HL-60 (cell line): ENCODE measurements around the gene ZKSCAN2.

Source experiments
- DNase-seq, 2 experiments: peaks; one replicate each; pipeline ENCODE4 v3.0.0-alpha.2; 2010 to 2020; ENCODE audit warnings: low read depth in 1 of 2, low spot score in 1 of 2
- H3K27ac ChIP-seq: fragments of 250-450 bp; sonication (Bioruptor Pico); replicated peaks from 2 replicates; pipeline ENCODE4 v1.5.1; 2020; ENCODE audit warnings: mild to moderate bottlenecking, moderate library complexity
- H3K27me3 ChIP-seq: fragments of 250-450 bp; sonication (Bioruptor Pico); 2 replicates; pipeline ENCODE4 v1.5.1; 2021; ENCODE audit warnings: mild to moderate bottlenecking, moderate library complexity; ENCODE audit not compliant: insufficient read depth, poor library complexity, severe bottlenecking
- H3K4me3 ChIP-seq: replicated peaks from 2 replicates; pipeline ENCODE4 v1.5.1; 2011; ENCODE audit warnings: mild to moderate bottlenecking, control low read depth, low read length; ENCODE audit not compliant: insufficient read depth
- CTCF ChIP-seq: IDR thresholded peaks from one replicate; pipeline ENCODE4 v1.5.1; 2011; ENCODE audit warnings: low read length, control low read depth, inconsistent platforms; ENCODE audit not compliant: insufficient read depth
- GABPA ChIP-seq: IDR thresholded peaks from 2 replicates; pipeline ENCODE4 v1.6.1; 2012; ENCODE audit warnings: low read depth
- POLR2AphosphoS5 ChIP-seq: IDR thresholded peaks from 2 replicates; pipeline ENCODE4 v1.6.1; 2012; ENCODE audit warnings: low read depth
- REST ChIP-seq: IDR thresholded peaks from 2 replicates; pipeline ENCODE4 v1.6.1; 2012; ENCODE audit warnings: low read depth; ENCODE audit not compliant: insufficient replicate concordance
- SPI1 ChIP-seq: IDR thresholded peaks from 2 replicates; pipeline ENCODE4 v1.6.1; 2012; ENCODE audit warnings: low read depth, mild to moderate bottlenecking, borderline replicate concordance

The ZKSCAN2 gene

GRCh38 chr16:25250467-25250866 is 7.2 kb downstream of the ZKSCAN2 start:
- Histone ChIP-seq H3K27ac (no peak overlapping the region), H3K27me3 (no peaks in the 10 kb centered on the region), H3K4me3 (no peak overlapping the region)
- DNase-seq: no peak
- TF ChIP-seq SPI1: no peak
- TF ChIP-seq POLR2AphosphoS5: no peak
- no peak for TF ChIP-seq REST
- no peak for TF ChIP-seq CTCF
- TF ChIP-seq GABPA: no peak

- Histone ChIP-seq H3K27ac (no peak overlapping the region), H3K27me3 (no peaks in the 10 kb centered on the region), H3K4me3 (no peak overlapping the region)
- DNase-seq: no peak
- TF ChIP-seq GABPA (no peak), CTCF (no peak), SPI1 (no peak), REST (no peak), POLR2AphosphoS5 (no peak)
Observed at GRCh38 chr16:25235991-25236390, 21.7 kb downstream of the ZKSCAN2 start.

GRCh38 chr16:25228372-25228771 is 29.3 kb downstream of the ZKSCAN2 start:
- no peak overlapping the region for H3K4me3 ChIP-seq
- TF ChIP-seq POLR2AphosphoS5: no peak
- no peak overlapping the region for H3K27ac ChIP-seq
- H3K27me3 ChIP-seq: no peaks in the 10 kb centered on the region
- DNase-seq: no peak

GRCh38 chr16:25224731-25225319 is 32.8 kb downstream of the ZKSCAN2 start:
- TF ChIP-seq GABPA (no peak), SPI1 (no peak), REST (no peak), POLR2AphosphoS5 (no peak), CTCF (no peak)
- Histone ChIP-seq H3K4me3 (no peak overlapping the region), H3K27me3 (no peaks in the 10 kb centered on the region), H3K27ac (no peak overlapping the region)
- no peak for DNase-seq
